T-helper 17 cell (primary cell): ENCODE measurements around the gene ZNF324B. TPM values are rescaled to one million over a fixed set of nuclear protein-coding genes. Genes with fewer than 3 reads are reported as not detected.
A peak's percentile ranks its signal among the peaks of the same experiment; 100 is the strongest.
"Not testable (repeated sequence)": the region's sequence is repeated elsewhere in the genome, so short reads cannot be mapped to it uniquely, and the experiment has no call there.

Experiments used
- ATAC-seq: fragments of 150-1000 bp; cut with Tn5 transposase; 2 replicates; pipeline ENCODE4 v1.10.0; 2021; ENCODE audit warnings: mild to moderate bottlenecking, moderate library complexity
- DNase-seq, 3 donors: peaks; one replicate each; pipeline versions ENCODE4 v3.0.0 to v3.0.0-alpha.2; 2020 to 2021
- H3K9me3 ChIP-seq: one replicate; pipeline ENCODE4 v1.7.0; 2013; ENCODE audit warnings: low read length, mild to moderate bottlenecking; ENCODE audit not compliant: control insufficient read depth, poor library complexity, severe bottlenecking
- H3K27ac Mint-ChIP-seq: one replicate; pipeline ENCODE4 v1.8.0; 2022; ENCODE audit warnings: mild to moderate bottlenecking, moderate library complexity, mixed read lengths
- H3K27me3 Mint-ChIP-seq: one replicate; pipeline ENCODE4 v1.8.0; 2022; ENCODE audit warnings: mixed read lengths
- H3K36me3 Mint-ChIP-seq: one replicate; pipeline ENCODE4 v1.8.0; 2022; ENCODE audit warnings: low read depth, mixed read lengths
- H3K4me1 Mint-ChIP-seq: one replicate; pipeline ENCODE4 v1.8.0; 2022; ENCODE audit warnings: mild to moderate bottlenecking, mixed read lengths
- H3K4me3 Mint-ChIP-seq: one replicate; pipeline ENCODE4 v1.8.0; 2022; ENCODE audit warnings: mild to moderate bottlenecking, moderate library complexity, mixed read lengths
- total RNA-seq, 4 donors: library from RNA in 2 of 4; stranded (reverse) in 2 of 4; gene quantifications; one replicate each; pipeline ENCODE4 v1.2.3 and lab custom pipeline; 2022 to 2026

Gene ZNF324B
- total RNA-seq: 10 to 100 TPM in 1 of 2 donors, 1 to 10 TPM in 1; 8.6 to 12.6 TPM
- total RNA-seq (lab: John Stamatoyannopoulos, UW): 9.0 to 13.4 reads per million in 2 donors

DNA sequence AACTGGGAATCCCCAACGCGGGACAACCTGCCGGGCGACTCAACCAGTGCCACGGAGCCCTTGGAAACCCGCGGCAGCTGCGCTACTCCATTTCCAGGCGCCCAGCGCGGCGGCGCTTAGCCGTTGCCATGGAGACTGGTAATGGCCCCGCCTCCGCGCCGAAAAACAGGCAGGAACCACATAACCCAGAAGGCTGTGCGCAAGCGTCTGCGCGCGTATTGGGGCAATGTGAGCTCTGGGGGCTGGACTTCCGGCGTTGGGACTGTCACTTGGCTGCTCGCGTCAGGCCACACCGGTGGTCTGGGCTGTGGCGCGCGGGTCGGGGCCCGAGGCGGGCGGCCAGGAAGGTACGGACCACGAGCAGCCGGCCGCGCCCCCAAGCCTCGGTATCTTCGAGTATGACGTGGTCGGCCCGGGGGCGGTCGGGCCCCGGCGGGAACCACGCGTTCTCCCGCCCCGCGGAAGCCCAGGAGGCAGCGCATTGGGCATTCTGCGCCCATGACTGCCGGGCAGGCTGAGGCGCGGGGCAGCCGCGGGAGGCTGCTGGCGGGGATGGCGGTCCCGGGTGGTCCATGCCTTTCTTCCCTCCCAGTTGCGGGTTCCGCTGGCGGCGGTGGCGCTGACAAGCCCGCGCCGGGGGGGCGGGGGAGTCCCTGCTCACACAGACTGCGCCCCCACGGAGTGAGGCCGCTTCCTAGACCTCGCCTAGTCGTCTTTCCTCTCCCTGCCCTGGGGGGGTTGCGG is at the start of gene ZNF324B:
Gene ZNF324B (plus strand): TSS at position 265 of the 744 bp plus-strand sequence. CDS start 2,080 bp downstream, outside the sequence.
- H3K27ac Mint-ChIP-seq: peak within 1 kb of the TSS; percentile 83
- H3K4me1 Mint-ChIP-seq: peaks cover 24% of the 10 kb centered on the region
- H3K9me3 ChIP-seq: no peaks in the 10 kb centered on the region
- peak; percentile 92 to 94 (median 92) for DNase-seq
- ATAC-seq: peak; percentile 97
- peak within 1 kb of the TSS; percentile 88 for H3K4me3 Mint-ChIP-seq
- peaks cover 2% of the 10 kb centered on the region for H3K36me3 Mint-ChIP-seq
- peaks cover 12% of the 10 kb centered on the region for H3K27me3 Mint-ChIP-seq

DNA sequence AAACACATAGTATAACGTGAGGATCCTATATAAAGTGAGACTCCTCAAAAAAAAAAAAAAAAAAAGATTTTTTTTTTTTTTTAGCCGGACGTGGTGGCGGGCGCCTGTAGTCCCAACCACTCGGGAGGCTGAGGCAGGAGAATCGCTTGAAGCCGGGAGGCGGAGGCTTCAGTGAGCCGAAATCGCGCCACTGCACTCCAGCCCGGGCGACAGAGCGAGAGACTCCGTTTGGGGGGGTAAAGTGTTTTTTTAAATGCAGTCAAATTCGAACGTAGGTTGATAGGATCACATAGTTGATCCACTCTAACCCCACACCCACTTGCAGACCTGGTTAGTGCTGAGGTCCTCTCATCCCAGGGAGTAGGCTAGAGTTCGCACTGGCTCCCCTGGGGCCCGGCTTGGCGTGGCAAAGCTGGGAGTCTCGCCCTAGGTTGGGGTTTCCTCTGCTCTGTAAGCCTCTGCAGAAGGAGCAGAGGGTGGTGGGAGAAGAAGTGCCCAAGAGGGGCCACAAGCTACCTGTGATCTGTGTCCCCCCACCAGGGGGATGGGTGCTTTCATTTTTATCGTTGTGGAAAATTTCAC is 49.5 kb upstream of the ZNF324B start:
- Mint-ChIP-seq H3K4me1 (peaks cover 19% of the 10 kb centered on the region), H3K27me3 (peaks cover 6% of the 10 kb centered on the region), H3K4me3 (peak overlapping the region; percentile 9), H3K36me3 (no peaks in the 10 kb centered on the region), H3K27ac (peak overlapping the region; percentile 90)
- DNase-seq: no peak
- no peak for ATAC-seq
- H3K9me3 ChIP-seq: no peaks in the 10 kb centered on the region

DNA sequence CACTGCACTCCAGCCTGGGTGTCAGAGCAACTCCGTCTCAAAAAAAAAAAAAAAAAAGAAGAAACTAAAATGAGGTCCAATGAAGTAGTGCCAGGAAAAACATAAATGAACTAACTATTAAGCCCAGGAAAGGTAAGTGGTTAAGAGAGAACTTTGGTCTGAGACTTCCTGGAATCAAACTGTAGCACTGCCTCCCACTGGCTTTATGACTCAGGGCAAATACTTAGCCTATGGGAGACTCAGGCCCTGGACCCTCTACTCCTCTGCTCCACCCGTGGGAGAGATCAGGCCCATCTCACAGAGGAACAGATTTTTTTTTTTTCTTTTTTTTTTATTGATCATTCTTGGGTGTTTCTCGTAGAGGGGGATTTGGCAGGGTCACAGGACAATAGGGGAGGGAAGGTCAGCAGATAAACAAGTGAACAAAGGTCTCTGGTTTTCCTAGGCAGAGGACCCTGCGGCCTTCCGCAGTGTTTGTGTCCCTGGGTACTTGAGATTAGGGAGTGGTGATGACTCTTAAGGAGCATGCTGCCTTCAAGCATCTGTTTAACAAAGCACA is 47.4 kb upstream of the ZNF324B start:
- not testable (repeated sequence) for H3K9me3 ChIP-seq, H3K27ac Mint-ChIP-seq, DNase-seq, ATAC-seq, H3K4me3 Mint-ChIP-seq, H3K36me3 Mint-ChIP-seq, H3K27me3 Mint-ChIP-seq
- H3K4me1 Mint-ChIP-seq: peaks cover 31% of the 10 kb centered on the region

DNA sequence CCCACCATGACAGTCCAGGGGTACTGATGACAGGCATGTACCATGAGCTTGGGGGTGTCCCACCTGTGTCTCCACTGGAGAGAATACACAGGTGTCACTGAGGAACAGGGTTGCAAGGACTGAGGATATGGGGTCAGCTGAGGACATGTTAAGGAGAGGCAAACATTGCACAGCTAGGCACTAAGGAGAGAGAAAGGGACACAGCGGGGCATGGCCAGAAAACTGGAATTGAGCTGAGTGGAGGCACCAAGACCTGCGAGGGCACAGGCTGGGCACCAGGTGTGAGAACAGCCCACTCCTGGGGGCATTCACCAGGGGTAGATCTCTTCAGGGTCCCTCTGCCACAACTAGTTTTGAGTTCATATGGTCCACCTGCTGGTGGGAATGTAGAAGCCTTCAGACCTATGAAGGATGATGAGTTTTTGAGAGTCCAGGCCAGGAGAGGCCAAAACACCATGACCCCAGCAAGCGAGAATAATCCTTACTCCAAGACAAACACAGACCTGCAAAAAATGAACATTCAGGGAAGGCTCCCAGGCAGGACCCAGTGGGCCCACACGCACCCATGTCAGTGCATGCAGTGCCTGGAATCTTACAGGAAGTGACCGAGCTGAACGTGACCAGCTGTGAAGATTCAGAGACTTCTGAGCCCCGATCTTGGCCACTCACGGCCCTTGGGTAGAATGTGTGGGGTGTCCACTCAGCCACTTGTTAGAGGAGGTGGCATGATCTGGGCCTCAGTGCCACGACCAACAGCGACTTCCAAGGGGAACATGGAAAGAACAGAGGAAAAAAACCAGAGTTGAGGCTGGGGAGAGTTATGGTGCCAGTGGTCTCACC is 44.4 kb upstream of the ZNF324B start:
- no peaks in the 10 kb centered on the region for H3K9me3 ChIP-seq
- Mint-ChIP-seq H3K27me3 (no peaks in the 10 kb centered on the region), H3K4me1 (peaks cover 26% of the 10 kb centered on the region), H3K36me3 (peaks cover 3% of the 10 kb centered on the region), H3K27ac (peak overlapping the region; percentile 93), H3K4me3 (peak overlapping the region; percentile 96)
- ATAC-seq (no peak), DNase-seq (no peak)

DNA sequence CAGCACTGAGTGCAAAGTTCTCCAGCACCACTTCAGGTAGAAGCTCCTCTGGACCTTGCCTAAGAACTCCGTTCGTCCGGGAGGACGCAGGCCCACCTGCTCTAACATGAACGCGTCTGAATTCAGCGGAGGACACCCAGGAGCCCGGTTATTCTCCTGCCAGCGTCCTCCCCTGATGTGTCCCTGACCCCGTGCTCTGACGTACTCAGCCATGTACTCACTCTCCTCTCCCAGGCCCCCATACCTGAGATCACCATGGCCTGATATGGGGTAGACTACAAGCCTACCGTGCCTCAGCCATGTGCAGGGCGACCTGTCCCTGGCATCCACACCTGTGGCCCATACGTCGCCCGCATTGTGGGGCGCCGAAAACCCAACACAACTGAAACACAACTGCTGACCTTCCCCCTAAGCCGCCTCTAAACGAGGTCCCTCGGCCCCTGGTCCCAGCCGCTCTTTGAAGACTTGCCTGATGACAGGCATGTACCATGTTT is 43.7 kb upstream of the ZNF324B start:
- peaks cover 26% of the 10 kb centered on the region for H3K4me1 Mint-ChIP-seq
- peak overlapping the region; percentile 93 for H3K27ac Mint-ChIP-seq
- peaks cover 3% of the 10 kb centered on the region for H3K36me3 Mint-ChIP-seq
- H3K4me3 Mint-ChIP-seq: peak overlapping the region; percentile 96
- no peaks in the 10 kb centered on the region for H3K9me3 ChIP-seq
- no peak for ATAC-seq
- DNase-seq: no peak
- H3K27me3 Mint-ChIP-seq: no peaks in the 10 kb centered on the region

DNA sequence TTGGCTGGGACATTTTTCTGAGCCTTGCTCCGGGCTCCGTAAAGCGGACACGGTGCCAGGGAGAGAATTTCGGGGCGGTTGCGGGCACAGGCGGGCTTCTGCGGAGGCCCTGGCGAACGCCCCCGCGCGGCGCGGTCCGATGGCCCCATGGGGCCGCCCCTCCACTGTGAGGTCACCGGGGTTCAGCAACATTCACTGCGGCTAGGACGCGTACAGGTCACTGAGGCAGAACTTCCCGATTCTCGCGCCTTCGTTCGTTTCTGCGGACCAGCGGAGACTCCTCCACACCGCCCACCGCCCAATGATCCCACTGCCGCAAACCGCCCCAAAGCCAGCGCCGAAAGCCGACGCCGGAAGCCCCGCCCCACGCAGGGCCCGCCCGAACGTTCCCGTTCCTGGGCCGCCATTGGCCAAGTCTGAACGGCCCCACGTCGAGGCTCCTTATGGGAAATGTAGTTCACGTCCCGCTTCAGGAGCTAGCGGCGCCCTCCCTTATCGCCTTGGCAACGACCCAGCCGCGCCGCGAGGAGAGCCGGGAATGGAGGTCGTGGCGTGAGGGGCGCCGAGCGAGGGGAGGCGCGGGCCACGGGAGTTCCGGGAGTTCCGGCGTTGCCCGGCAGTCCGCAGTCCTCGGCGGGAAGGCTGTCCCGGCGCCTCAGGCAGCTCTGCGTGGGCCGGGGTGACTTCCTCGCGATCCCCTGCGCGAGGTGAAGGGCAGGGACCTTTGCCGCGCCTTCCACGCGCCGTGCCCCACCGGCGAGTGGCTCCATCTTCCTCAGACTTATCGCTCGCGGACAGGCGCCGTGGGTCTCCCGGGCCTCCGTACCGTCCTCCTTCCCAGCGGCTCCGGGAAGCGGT is 43.0 kb upstream of the ZNF324B start, which contains the start of gene ZNF584:
Gene ZNF584 (plus strand): TSS at position 498 of the 858 bp plus-strand sequence. CDS start 499 bp downstream, outside the sequence.
- DNase-seq: peak; percentile 87 to 91 (median 89)
- H3K27me3 Mint-ChIP-seq: no peaks in the 10 kb centered on the region
- ATAC-seq: peak; percentile 98
- peak within 1 kb of the TSS; percentile 96 for H3K4me3 Mint-ChIP-seq
- no peaks in the 10 kb centered on the region for H3K9me3 ChIP-seq
- H3K36me3 Mint-ChIP-seq: peaks cover 3% of the 10 kb centered on the region
- peak within 1 kb of the TSS; percentile 93 for H3K27ac Mint-ChIP-seq
- H3K4me1 Mint-ChIP-seq: peaks cover 29% of the 10 kb centered on the region

DNA sequence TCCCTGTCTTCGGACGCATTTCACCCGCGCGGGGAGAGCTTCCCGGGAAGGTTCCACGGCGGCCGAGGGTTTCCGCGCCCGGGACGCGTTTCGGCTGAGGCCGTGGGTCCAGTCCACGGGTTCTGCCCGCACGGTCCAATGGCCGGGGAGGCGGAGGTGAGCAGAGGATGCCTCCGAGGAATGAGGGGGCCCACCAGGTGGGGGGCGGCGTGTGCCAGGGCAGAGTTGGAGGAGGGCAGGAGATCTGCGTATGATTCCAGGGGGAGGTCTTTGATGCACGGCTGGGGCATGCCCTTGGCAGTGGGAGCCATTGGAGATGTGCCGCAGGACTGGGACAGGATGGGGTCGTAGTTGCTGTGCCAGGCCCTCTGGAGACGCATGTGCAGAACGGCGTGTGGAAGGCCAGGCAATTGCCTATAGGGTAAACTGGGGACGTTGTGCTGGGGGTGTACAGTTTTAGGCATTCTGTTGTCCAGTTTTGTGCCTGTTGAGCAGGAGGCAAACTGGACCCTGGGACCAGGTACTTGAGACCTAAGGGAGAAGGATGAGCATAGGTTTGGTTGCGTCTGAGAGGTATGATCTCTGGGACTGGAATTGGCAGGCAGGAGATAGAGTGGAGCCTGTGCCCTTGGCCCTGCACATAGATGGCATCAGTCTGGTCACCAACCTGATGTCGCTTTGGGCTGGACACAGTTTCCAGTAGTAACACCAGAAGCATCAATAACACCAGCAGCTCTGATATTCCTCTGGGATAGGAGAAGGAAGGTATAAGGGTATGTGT is 42.2 kb upstream of the ZNF324B start:
- no peak for ATAC-seq
- peaks cover 3% of the 10 kb centered on the region for H3K36me3 Mint-ChIP-seq
- H3K4me1 Mint-ChIP-seq: peaks cover 29% of the 10 kb centered on the region
- H3K9me3 ChIP-seq: no peaks in the 10 kb centered on the region
- no peaks in the 10 kb centered on the region for H3K27me3 Mint-ChIP-seq
- peak overlapping the region; percentile 93 for H3K27ac Mint-ChIP-seq
- H3K4me3 Mint-ChIP-seq: peak overlapping the region; percentile 96
- DNase-seq: no peak

DNA sequence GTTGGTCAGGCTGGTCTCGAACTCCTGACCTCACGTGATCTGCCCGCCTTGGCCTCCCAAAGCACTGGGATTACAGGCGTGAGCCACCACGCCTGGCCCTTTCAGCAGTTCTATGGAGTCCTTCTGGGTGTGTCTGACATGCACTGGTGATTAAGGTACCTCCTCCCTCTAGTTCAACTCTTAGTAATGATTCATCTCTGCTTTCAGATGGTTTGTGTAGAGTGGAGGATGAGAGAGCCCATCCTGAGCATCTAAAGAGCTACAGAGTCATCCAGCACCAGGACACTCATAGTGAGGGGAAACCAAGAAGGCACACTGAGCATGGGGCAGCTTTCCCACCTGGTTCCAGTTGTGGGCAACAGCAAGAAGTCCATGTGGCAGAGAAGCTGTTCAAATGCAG is 34.8 kb upstream of the ZNF324B start:
- no peak for DNase-seq
- peaks cover 12% of the 10 kb centered on the region for H3K36me3 Mint-ChIP-seq

DNA sequence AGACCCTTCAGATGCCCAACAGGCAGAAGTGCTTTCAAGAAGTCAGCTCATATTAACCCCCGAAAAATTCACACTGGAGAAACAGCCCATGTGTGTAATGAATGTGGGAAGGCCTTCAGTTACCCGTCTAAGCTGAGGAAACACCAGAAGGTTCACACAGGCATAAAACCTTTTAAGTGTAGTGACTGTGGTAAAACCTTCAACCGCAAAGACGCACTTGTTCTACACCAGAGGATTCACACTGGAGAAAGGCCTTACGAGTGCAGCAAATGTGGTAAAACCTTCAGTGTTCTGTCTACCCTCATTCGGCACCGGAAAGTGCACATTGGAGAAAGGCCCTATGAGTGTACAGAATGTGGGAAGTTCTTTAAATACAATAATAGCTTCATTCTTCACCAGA is 34.4 kb upstream of the ZNF324B start:
- Mint-ChIP-seq H3K27ac (no peak overlapping the region), H3K36me3 (peaks cover 12% of the 10 kb centered on the region), H3K4me3 (no peak overlapping the region), H3K27me3 (no peaks in the 10 kb centered on the region), H3K4me1 (peaks cover 2% of the 10 kb centered on the region)
- no peaks in the 10 kb centered on the region for H3K9me3 ChIP-seq
- DNase-seq: no peak
- no peak for ATAC-seq

More for the DNA sequence above, 34.8 kb upstream of the ZNF324B start:
- Mint-ChIP-seq H3K27me3 (no peaks in the 10 kb centered on the region), H3K4me1 (peaks cover 2% of the 10 kb centered on the region), H3K27ac (no peak overlapping the region), H3K4me3 (no peak overlapping the region)
- no peaks in the 10 kb centered on the region for H3K9me3 ChIP-seq
- ATAC-seq: no peak

DNA sequence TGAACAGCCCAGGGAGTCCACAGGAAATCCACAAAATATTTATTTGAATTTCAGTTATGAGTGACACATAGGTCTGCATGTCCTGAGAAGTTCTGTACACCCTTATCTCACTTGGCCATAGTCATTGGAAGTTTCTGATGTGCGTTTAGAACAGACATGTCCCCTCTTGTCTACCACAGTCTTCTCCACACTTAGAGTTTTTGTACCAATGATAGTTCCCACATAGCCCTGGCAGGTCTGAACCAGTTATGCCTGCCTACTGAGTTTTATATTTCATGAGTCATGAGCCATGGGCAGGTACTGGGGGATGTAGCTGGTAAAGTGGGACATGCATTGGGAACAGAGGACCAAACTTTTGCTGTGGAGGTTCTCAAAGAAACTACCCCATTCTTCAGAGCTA is 22.8 kb upstream of the ZNF324B start:
- Mint-ChIP-seq H3K4me1 (no peaks in the 10 kb centered on the region), H3K27ac (no peak overlapping the region), H3K36me3 (no peaks in the 10 kb centered on the region), H3K4me3 (no peak overlapping the region), H3K27me3 (no peaks in the 10 kb centered on the region)
- peaks cover 14% of the 10 kb centered on the region for H3K9me3 ChIP-seq
- DNase-seq (no peak), ATAC-seq (no peak)

DNA sequence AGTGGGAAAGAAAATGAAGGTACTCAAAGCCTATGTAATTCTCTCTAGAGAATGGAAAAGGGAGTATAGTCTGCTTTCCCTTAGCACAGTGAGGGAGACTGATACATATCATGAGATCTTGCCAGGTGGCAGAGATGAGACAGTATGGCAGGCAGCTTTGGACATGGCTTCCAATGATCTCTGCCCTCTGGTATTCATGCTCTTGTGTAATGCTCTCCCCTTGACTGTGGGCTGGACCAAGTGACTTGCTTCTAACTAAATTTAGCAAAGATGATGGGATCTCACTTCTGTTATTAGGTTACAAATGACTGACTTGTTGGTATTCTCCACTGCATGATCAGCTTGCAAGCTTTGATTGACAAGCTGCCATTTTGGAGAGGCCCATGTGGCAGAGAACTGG is 21.7 kb upstream of the ZNF324B start:
- no peaks in the 10 kb centered on the region for H3K27me3 Mint-ChIP-seq
- H3K27ac Mint-ChIP-seq: no peak overlapping the region
- DNase-seq: no peak
- peaks cover 22% of the 10 kb centered on the region for H3K9me3 ChIP-seq
- H3K36me3 Mint-ChIP-seq: no peaks in the 10 kb centered on the region
- H3K4me3 Mint-ChIP-seq: no peak overlapping the region
- no peaks in the 10 kb centered on the region for H3K4me1 Mint-ChIP-seq
- no peak for ATAC-seq
